H1 (cell line): ENCODE data around the gene FABP7. TPM values are rescaled to one million over a fixed set of nuclear protein-coding genes. Genes with fewer than 3 reads are reported as not detected.

Experiments used
- CTCF ChIA-PET: fragments of 300-600 bp; sonication (Branson Sonifier 250); formaldehyde crosslinking; loops from one replicate; lab custom pipeline; 2021; ENCODE audit not compliant: partially characterized antibody; lab: Charles Lee
- POLR2A ChIA-PET: fragments of 300-600 bp; sonication (Branson Sonifier 250); formaldehyde crosslinking; loops from one replicate; lab custom pipeline; 2021; ENCODE audit warnings: inconsistent platforms; ENCODE audit not compliant: partially characterized antibody; lab: Charles Lee
- DNase-seq, 2 experiments: peaks; one replicate each; pipeline versions ENCODE4 v3.0.0 to v3.0.0-alpha.2; 2010 to 2022; ENCODE audit warnings: low spot score in 2 of 2, low read depth in 1 of 2, mixed read lengths in 1 of 2
- FAIRE-seq: peaks from 2 replicates; lab custom pipeline; 2011; peaks lifted over from hg19 to GRCh38; lab: Jason Lieb, UNC
- H2AFZ ChIP-seq: 2 replicates; pipeline ENCODE4 v1.8.1; 2012; ENCODE audit warnings: low read length, inconsistent platforms
- H2AK5ac ChIP-seq: 2 replicates; pipeline ENCODE4 v1.6.1; 2013; ENCODE audit warnings: low read depth, low read length
- H2BK120ac ChIP-seq: replicated peaks from 2 replicates; pipeline ENCODE3; 2013; ENCODE audit warnings: low read depth, low read length, inconsistent platforms
- H2BK12ac ChIP-seq: 2 replicates; pipeline ENCODE4 v1.6.1; 2013; ENCODE audit warnings: low read depth, low read length
- H2BK15ac ChIP-seq: 2 replicates; pipeline ENCODE4 v1.6.1; 2013; ENCODE audit warnings: low read length
- H2BK20ac ChIP-seq: 2 replicates; pipeline ENCODE4 v1.6.1; 2013; ENCODE audit warnings: low read length
- H2BK5ac ChIP-seq: 2 replicates; pipeline ENCODE4 v1.6.1; 2013; ENCODE audit warnings: low read depth, low read length
- H3K14ac ChIP-seq: 2 replicates; pipeline ENCODE4 v1.6.1; 2013; ENCODE audit warnings: inconsistent platforms; ENCODE audit not compliant: insufficient read length
- H3K18ac ChIP-seq: 2 replicates; pipeline ENCODE4 v1.6.1; 2013; ENCODE audit warnings: low read length; ENCODE audit errors: extremely low read depth
- H3K23ac ChIP-seq: 2 replicates; pipeline ENCODE4 v1.6.1; 2013; ENCODE audit warnings: inconsistent platforms; ENCODE audit not compliant: insufficient read length
- H3K23me2 ChIP-seq: 2 replicates; pipeline ENCODE4 v1.6.1; 2013; ENCODE audit warnings: low read depth, low read length
- H3K27ac ChIP-seq: 2 replicates; pipeline ENCODE4 v1.6.1; 2011; ENCODE audit warnings: low read depth, low read length, inconsistent platforms
- H3K27me3 ChIP-seq, 4 experiments: replicated peaks in 1 of 4; 1 replicate in 1 of 4; 2 replicates in 3 of 4; pipeline versions ENCODE4 v1.6.1 to v1.8.1; 2011 to 2013; ENCODE audit warnings: low read length in 3 of 4, mild to moderate bottlenecking in 3 of 4, inconsistent platforms in 2 of 4, mixed read lengths in 2 of 4, moderate library complexity in 1 of 4; ENCODE audit not compliant: control insufficient read depth in 3 of 4, insufficient read depth in 3 of 4; ENCODE audit errors: extremely low read depth in 1 of 4
- H3K36me3 ChIP-seq, 4 experiments: 2 replicates each; pipeline versions ENCODE4 v1.6.1 to v1.8.1; 2011 to 2013; ENCODE audit warnings: mild to moderate bottlenecking in 4 of 4, low read length in 3 of 4, moderate library complexity in 2 of 4, control low read depth in 1 of 4, inconsistent platforms in 1 of 4; ENCODE audit not compliant: insufficient read depth in 4 of 4, control insufficient read depth in 2 of 4
- H3K4ac ChIP-seq: replicated peaks from 2 replicates; pipeline ENCODE3; 2013; ENCODE audit warnings: low read length, low read depth, mixed read lengths, inconsistent platforms; ENCODE audit not compliant: insufficient read length
- H3K4me1 ChIP-seq, 4 experiments: replicated peaks in 1 of 4; 1 replicate in 1 of 4; 2 replicates in 3 of 4; pipeline versions ENCODE4 v1.6.1 to v1.8.1; 2011 to 2013; ENCODE audit warnings: low read length in 3 of 4, inconsistent platforms in 2 of 4, mixed read lengths in 1 of 4; ENCODE audit not compliant: insufficient read depth in 4 of 4, control insufficient read depth in 3 of 4
- H3K4me2 ChIP-seq, 2 experiments: 2 replicates each; pipeline versions ENCODE4 v1.6.1 to v1.8.1; 2011 to 2013; ENCODE audit warnings: low read depth in 2 of 2, low read length in 2 of 2, control low read depth in 1 of 2, inconsistent platforms in 1 of 2, mild to moderate bottlenecking in 1 of 2; ENCODE audit not compliant: insufficient read depth in 1 of 2
- H3K4me3 ChIP-seq, 4 experiments: fragments of 200-600, 300-600 bp in 1 of 4; sonication (generic), shearing (Covaris generic), sonication (Bioruptor Twin) in 1 of 4; 2 replicates each; pipeline versions ENCODE4 v1.5.1 to v1.8.1; 2011 to 2016; ENCODE audit warnings: low read length in 4 of 4, low read depth in 3 of 4, control low read depth in 2 of 4, inconsistent platforms in 2 of 4, mild to moderate bottlenecking in 2 of 4, mixed read lengths in 1 of 4, moderate library complexity in 1 of 4; ENCODE audit not compliant: insufficient read depth in 2 of 4; ENCODE audit errors: extremely low read depth in 1 of 4
- H3K56ac ChIP-seq: replicated peaks from 2 replicates; pipeline ENCODE3; 2013; ENCODE audit warnings: low read depth, mild to moderate bottlenecking, mixed read lengths, low read length, inconsistent platforms; ENCODE audit not compliant: insufficient read length
- H3K79me1 ChIP-seq: 2 replicates; pipeline ENCODE4 v1.6.1; 2013; ENCODE audit warnings: low read depth, low read length, control low read depth
- H3K79me2 ChIP-seq, 2 experiments: 2 replicates each; pipeline versions ENCODE4 v1.6.1 to v1.8.1; 2012 to 2013; ENCODE audit warnings: low read length in 2 of 2, mild to moderate bottlenecking in 2 of 2, inconsistent platforms in 1 of 2; ENCODE audit not compliant: insufficient read depth in 2 of 2, control insufficient read depth in 1 of 2
- H3K9ac ChIP-seq, 4 experiments: replicated peaks in 1 of 4; 1 replicate in 1 of 4; 2 replicates in 3 of 4; pipeline versions ENCODE4 v1.6.1 to v1.8.1; 2011 to 2013; ENCODE audit warnings: low read depth in 3 of 4, low read length in 3 of 4, control low read depth in 2 of 4, mild to moderate bottlenecking in 2 of 4, moderate library complexity in 2 of 4, inconsistent platforms in 1 of 4; ENCODE audit errors: extremely low read depth in 1 of 4
- H3K9me3 ChIP-seq, 2 experiments: 2 replicates each; pipeline versions ENCODE4 v1.6.1 to v1.8.1; 2012 to 2013; ENCODE audit warnings: mild to moderate bottlenecking in 2 of 2, moderate library complexity in 2 of 2, control low read depth in 1 of 2, inconsistent platforms in 1 of 2, low read depth in 1 of 2, low read length in 1 of 2, mixed read lengths in 1 of 2; ENCODE audit not compliant: insufficient read depth in 2 of 2
- H4K20me1 ChIP-seq, 2 experiments: replicated peaks in 1 of 2; 2 replicates each; pipeline versions ENCODE3 to v1.8.1; 2011 to 2013; ENCODE audit warnings: inconsistent platforms in 2 of 2, low read length in 2 of 2, mild to moderate bottlenecking in 1 of 2; ENCODE audit not compliant: insufficient read depth in 2 of 2, control insufficient read depth in 1 of 2
- H4K5ac ChIP-seq: 2 replicates; pipeline ENCODE4 v1.6.1; 2013; ENCODE audit warnings: low read length, low read depth, mixed read lengths, inconsistent platforms; ENCODE audit not compliant: insufficient read length
- H4K8ac ChIP-seq: 2 replicates; pipeline ENCODE4 v1.8.0; 2013; ENCODE audit warnings: mild to moderate bottlenecking, moderate library complexity, low read length, inconsistent platforms; ENCODE audit not compliant: insufficient read depth; ENCODE audit errors: extremely low read depth
- H4K91ac ChIP-seq: replicated peaks from 2 replicates; pipeline ENCODE3; 2013; ENCODE audit warnings: low read length, mixed read lengths, inconsistent platforms; ENCODE audit not compliant: insufficient read length
- MAFK ChIP-seq: IDR thresholded peaks from 2 replicates; pipeline ENCODE4 v1.6.1; 2012; ENCODE audit warnings: low read depth, mild to moderate bottlenecking, improper control_type of control experiment, low read length
- SP1 ChIP-seq: IDR thresholded peaks from 2 replicates; pipeline ENCODE4 v1.6.1; 2011; ENCODE audit warnings: low read depth, low read length
- WGBS, 2 experiments: shearing (Covaris generic) in 1 of 2; methylation state at CpG; one replicate each; pipeline versions ENCODE4 v1.1.6 to v1.1.7; 2013 to 2015; ENCODE audit warnings: low lambda C conversion rate in 2 of 2, mixed read lengths in 2 of 2, inconsistent platforms in 1 of 2, low coverage in 1 of 2, missing lambda C conversion rate in 1 of 2; ENCODE audit not compliant: insufficient replicate concordance in 2 of 2, insufficient coverage in 1 of 2, insufficient read length in 1 of 2; ENCODE audit errors: extremely low coverage in 1 of 2, missing lambda C conversion rate in 1 of 2; 5-methylcytosine and 5-hydroxymethylcytosine counted together
- polyA plus RNA-seq, 7 experiments: library from polyadenylated mRNA; depleted of rRNA in 3 of 7; stranded (reverse) in 5 of 7; unstranded in 2 of 7; fragments of >200 nt in 5 of 7; fragments of 200-250 nt in 2 of 7; gene quantifications; 1 replicate in 5 of 7; 2 replicates in 1 of 7; 4 replicates in 1 of 7; pipeline versions ENCODE4 v1.2.1 to v1.2.3, GENCODE V29; 2011 to 2013; ENCODE audit warnings: missing spikeins in 2 of 7, mixed read lengths in 2 of 7
- total RNA-seq: library from RNA; stranded (reverse); fragmentation: NEBNext Ultra II Directional; extraction: Animal tissue kit (Norgen Biotek cat#: 25700); gene quantifications from 2 replicates; pipeline ENCODE4 v1.2.1, GENCODE V29; 2021

FABP7 gene
- total and polyA plus RNA-seq, 2 of the 8 experiments (the other 6 are each of a cell fraction or from before 2014, with no cell fraction given), result 10.6 to 13.1 TPM

- Histone ChIP-seq H2BK20ac (no peak overlapping the region), H3K23ac (no peak overlapping the region), H4K5ac (peak overlapping the region; percentile 26), H3K9me3 (no peaks in the 10 kb centered on the region), H3K9ac (peak overlapping the region; percentile 76 to 80 (median 77)), H3K27ac (peak overlapping the region; percentile 60; the same call in 1 of the 2 replicates), H3K14ac (no peak overlapping the region), H4K8ac (peak overlapping the region; percentile 93; the same call in 1 of the 2 replicates), H3K79me1 (no peaks in the 10 kb centered on the region), H3K4me2 (peak overlapping the region; percentile 96 to 99), H3K4me1 (peaks cover 3 to 24% (median 13%) of the 10 kb centered on the region in 4 experiments; a peak in 6 of 7 replicates), H3K36me3 (no peaks in the 10 kb centered on the region), H3K23me2 (peaks cover 12% of the 10 kb centered on the region; the same call in 1 of the 2 replicates), H3K4me3 (peak overlapping the region; percentile 72 to 86 (median 80)), H3K27me3 (no peaks in the 10 kb centered on the region; a peak in 2 of 7 replicates), H2BK5ac (peak overlapping the region; percentile 92; the same call in 1 of the 2 replicates), H3K18ac (peak overlapping the region; percentile 96; the same call in 1 of the 2 replicates), H2AFZ (peak overlapping the region; percentile 96), H3K4ac (no peak overlapping the region), H4K20me1 (no peaks in the 10 kb centered on the region), H2BK15ac (no peak overlapping the region; the same call in 1 of the 2 replicates), H2BK120ac (no peak overlapping the region)
- CTCF ChIA-PET, result interaction anchor here (1.0 to 12.0 kb wide), 13 partner anchors 10 to 317 kb away, joined by 3 to 62 read pairs (median 5); partner anchors contain the start of genes FABP7 and SERINC1
- WGBS, 2 experiments, result 7% methylated on average over 10 of the region's 10 CpGs; no CpG with 5 or more reads in 1 of the 2 experiments
- POLR2A ChIA-PET, result interaction anchor here (0.6 to 1.9 kb wide), 5 partner anchors 9 to 51 kb away, joined by 3 to 6 read pairs (median 4); partner anchors contain the start of gene FABP7
- TF ChIP-seq MAFK (no peak), SP1 (0 out of 2 replicates have a peak, but pooled peaks have one; percentile 22)
- TF ChIP-seq, all 59 proteins: peak for 1
- Histone ChIP-seq H3K79me2 (no peaks in the 10 kb centered on the region), H4K91ac (peak overlapping the region; percentile 2), H2AK5ac (no peak overlapping the region), H2BK12ac (peak overlapping the region; percentile 40; the same call in 1 of the 2 replicates), H3K56ac (no peak overlapping the region)
- DNase-seq (no peak), FAIRE-seq (peak; percentile 13)
Observed at GRCh38 chr6:122788663-122789181, 9.2 kb downstream of the FABP7 start.
